ENCODE measurements around the gene IFFO2.

The IFFO2 gene

DNA sequence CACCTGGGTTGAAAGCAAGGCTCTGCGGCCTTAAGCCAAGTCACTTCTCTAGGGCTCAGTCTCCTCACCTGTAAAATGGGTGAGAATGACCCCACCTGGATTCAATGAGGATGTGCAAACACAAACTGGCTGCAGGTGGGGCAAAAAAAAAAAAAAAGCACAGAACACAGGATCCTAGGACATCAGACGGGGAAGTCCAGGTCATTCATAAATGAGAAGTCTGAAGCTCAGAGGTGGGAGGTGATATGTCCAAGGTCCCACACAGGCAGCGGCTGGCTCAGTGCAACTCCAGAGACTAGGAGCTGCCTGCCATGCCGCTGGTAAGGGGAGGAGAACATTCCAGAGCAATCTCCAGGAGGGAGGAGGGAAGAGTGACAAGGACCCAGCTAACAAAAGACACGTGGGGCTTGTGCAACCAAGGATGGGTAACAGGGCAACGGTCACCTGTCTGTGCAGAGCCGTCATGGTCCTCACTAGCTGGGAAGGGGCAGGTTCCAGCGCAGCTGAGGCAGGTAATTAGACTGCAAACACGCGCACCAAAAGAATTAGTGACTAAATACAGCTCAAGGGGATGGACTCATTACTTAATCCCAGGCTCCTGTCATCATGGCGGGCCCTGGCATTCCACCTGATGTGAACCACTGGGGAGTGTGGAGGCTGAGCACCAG is 19.5 kb downstream of the IFFO2 start:
- DNase-seq (ENCODE audit: low read depth): no peak

DNA sequence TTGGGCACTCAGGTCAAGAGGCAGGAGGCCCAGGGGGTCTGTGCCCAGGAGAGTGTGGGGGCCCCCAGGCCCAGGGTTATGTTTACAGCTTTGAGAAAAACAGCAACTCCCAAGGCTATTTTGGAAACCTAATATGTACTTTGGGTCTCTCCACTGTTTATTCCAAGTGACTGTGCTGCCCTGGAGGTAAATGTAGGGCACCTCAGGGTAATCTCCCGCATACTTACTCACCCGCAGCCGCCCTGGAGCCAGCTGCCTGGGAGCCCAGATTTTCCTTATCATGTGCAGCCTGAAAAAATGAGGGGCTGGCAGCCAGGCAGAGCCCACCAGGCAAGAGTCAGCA is 20.0 kb downstream of the IFFO2 start:
- DNase-seq (ENCODE audit: low read depth): no peak

DNA sequence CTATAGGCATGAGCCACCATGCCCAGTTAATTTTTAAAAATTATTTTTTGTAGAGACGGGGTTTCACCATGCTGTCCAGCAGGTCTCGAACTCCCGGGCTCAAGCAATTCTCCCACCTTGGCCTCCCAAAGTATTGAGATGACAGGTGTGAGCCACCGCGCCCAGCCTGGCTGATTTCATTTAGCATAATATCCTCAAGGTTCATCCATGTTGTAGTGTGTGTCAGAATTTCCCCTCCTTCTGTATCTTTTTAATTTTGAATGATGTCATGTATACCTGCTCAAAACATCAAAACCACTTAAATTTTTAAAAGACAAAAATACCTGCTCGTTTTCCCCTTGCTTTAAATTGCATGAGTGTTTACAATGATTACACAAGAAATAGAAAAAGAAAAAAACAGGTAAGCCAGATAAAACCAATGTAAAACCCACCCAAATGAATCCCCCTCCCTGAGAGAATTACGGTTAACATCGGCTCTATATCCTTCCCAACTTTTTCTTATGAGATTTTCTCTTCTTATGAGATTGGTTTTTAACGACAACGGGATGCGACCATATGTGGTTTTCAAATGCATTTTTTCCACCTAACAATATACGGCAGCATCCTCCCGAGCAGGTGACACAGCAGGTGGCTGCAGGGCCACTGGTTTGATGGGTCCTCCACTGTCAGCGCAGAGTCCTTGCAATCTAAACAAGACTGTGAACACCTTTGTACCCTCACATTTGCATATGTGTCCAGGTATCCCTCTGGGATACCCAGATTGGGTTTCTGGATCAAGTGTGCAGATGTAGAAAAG is 22.1 kb downstream of the IFFO2 start:
- no peak for DNase-seq (ENCODE audit: low read depth)

DNA sequence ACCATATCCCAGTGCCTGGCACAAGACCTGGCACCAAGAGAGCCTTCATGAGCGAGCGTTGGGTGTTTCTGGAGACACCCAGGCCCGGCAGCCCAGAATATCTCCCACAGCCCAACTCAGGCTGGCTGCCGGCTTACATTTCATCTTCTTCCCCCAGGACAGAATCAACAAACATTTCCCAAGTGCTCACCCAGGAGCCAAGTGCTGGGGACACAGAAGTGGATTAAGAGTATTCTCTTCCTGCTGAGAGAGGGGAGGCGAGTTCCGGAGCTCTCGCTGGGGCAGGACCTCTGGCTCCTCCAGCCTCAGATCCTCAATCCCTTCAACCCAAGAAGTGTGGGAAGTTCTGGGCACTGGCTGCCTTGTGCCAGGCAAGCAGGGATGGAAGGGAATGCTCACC is 23.6 kb downstream of the IFFO2 start:
- DNase-seq (ENCODE audit: low read depth): no peak

DNA sequence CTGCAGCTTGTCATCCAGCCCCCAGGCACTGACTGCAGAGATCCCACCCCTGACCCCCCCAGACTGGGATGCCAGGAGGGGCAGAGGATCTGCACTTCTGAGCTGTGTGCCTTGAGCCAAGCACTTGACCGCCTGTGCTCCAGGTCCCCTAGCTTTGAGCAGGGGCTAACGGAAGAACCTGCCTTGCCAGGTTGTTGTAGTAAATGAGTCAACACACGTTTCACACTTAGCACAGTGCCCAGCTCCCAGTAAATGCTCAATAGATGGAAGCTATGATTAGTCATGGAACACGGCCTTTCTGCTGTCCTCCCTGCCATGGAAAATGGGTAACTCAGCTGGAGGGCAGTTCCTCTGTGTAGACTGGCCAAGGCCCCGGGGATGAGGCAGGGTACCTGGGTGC is 24.1 kb downstream of the IFFO2 start:
- DNase-seq (ENCODE audit: low read depth): no peak

DNA sequence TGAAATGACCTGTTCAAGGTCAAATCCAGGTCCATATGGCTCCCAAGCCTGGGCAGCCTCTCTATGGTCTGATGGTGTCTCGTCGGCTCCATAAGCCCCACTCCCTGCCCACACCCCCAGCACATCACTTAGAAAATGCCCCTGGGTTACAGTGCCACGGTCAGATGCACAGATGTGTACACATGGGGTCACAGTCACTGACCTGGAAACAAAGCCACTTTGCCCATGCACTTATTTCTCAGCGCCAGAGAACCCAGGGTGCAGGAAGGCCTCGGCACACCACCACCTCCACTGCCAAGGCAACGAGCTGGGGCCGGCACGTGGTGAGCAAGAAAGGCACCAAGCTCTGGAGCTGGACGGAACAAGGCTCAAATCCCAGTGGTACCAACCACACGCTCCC is 24.7 kb downstream of the IFFO2 start:
- DNase-seq (ENCODE audit: low read depth): no peak

DNA sequence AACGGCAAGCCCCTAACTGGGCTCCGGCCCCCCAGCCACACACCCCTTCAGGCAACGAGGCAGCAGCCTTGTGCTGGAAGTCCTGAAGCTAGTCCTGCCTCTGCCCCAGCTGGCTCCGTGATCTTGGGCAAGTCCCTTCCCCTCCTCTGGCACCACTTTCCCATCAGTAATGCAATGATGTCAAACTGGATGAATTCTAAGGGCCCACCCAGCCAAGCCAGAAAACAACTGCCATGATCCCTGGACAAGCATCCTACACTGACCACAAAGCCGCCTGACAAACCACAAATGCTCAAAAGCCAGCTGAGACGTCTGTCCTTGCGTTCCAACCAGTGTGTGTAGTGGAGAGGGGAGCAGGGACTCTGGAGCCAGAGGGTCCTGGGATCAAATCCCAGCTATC is 26.8 kb downstream of the IFFO2 start:
- DNase-seq (ENCODE audit: low read depth): no peak

DNA sequence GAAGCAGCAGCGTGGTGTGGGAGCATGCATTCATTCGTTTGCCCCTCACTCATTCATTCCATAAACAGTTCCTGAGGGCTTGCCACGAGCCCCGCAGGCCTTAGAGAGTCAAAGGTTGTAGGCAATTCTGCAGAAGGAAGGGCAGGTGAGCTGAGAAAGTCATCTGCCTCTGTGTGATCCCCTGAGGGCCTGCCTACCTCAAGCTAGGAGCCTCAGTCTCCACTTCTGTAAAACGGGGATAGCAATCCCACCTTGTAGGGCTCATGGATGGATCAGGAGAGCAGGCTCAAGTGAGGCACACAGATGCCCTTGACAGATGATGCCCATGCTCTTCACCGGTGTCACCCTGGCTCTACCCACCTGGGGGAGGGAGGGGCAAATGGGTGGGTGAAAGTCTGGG is 27.5 kb downstream of the IFFO2 start:
- DNase-seq (ENCODE audit: low read depth): no peak

DNA sequence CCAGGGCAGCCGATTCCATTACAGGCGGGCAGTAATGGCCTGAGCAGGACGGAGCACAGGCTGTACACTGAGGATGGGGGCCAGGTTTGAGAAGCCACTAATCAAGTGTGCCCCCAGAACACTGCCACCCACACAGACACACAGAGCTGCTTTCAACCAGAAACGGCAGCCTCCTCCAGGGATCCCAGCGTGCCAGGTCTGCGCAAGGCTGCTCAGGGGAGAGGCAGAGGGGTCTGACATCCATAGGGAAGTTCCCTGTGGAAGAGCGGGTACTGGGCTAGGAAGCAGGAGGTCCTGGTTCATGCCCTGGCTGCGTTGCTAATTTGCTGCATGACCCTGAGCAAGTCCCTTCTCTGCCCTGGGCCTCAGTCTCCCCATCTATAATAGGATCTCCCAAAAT is 28.1 kb downstream of the IFFO2 start:
- no peak for DNase-seq (ENCODE audit: low read depth)

DNA sequence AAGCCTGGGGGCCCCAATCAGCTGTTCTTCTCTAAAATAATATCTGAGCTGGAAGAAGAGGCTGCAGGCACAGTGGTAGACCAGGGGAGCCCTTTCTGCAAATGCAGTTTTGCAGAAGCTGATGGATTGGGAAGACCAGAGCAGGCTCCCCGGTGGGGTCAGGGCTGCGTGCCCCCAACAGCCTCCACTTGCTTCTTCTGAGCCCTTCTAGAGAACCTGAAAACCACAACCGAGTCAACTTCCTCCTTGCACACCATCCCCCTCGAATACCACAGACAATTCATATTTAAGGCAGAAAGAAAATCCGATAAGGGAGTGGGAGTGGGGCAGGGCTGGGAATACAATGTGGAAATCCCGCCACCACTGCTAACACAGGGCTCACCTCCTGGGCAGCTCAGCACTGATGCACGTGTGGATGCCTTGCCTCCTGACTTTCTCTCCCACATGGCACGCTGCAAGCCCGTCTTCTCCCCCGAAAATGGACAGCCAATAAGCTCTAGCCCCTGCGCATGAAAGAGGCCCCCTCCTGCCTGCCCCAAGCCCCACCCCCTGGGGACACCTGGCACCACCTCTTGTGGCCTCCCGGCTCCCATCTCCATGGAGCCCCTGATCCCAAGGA is 28.7 kb downstream of the IFFO2 start:
- DNase-seq (ENCODE audit: low read depth): no peak

DNA sequence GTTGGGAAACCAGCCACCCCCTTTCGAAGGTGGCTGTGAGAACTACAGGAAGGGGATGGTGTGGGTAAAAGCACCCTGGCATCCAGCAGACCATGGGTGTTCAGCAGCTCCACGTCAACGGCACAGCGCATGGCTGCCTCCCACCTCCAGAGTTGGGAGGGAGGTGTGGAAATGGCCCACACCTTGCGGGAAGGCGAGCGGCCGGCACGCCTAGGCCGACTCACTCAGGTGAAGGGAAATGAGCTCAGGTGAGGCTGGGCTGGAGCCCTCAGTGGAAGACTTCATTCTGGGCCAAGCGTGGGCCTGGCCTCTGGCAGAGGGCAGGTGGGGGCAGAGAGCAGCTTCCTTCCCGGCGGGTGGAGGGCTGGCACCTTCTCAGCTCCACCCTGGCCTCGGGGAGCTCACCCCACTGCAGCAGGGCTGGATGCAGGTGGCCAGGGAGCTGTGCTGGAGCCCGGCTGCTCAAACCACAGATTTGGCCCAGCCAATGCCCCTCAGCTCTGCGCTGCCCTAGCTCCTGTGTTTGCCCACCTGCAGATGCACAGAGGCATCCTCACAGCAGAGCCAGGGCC is 29.3 kb downstream of the IFFO2 start:
- DNase-seq (ENCODE audit: low read depth): no peak

DNA sequence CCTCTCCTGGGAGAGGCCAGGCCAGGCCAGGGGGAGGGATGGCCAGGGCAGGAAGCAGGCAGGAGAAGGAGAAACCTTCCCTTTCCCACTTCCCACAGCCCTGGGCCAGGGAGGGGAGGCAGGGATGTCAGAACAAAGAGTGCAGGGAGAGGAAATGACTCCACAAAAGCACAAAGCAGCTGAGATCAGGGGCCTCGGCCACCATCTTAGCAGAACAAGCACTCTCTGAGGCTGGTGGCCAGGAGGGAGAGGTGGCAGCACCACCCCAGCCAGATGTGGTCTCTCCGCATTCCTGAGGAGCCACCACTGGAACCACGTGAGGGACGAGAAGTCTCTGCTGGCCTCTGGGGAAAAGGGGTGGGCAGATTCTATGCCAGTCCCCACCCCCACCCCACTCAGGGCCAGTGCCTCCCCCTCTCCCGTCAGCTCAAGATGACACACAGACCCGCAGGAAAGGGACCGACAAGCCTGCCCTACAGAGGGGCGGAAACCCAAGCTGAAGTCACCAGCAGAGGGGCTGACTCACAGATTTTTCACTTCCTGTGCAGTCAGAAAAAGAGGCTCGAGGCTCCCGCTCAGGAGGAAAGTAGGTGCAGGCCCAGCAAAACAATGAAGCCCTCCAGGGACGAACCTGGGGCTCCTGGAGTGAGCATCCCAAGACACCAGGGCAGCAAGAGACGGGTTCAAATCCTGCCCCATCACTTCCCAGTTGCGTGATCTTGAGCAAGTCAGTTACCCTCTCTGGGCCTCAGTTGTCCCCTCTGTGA is 30.0 kb downstream of the IFFO2 start:
- DNase-seq (ENCODE audit: low read depth): peak; percentile 50

DNA sequence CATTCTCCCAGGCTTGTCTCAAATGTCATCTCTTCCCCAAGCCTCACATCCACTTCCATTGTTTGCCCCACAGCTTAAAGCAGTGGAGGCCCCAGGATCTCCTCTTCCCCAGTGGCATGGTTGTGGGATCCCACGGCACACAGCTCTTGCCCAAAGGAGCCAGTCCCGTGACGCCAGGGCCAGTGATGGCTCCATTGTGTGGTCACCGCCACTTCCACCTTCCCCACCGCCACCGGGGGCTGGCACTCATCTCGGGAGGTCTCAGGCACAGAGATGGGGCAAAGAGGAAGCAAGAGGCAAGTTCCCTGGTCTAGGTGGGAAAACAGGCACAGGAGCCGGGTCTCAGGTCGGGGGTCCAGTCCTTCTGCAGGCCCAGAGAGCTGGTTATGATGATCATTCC is 31.2 kb downstream of the IFFO2 start:
- DNase-seq (ENCODE audit: low read depth): no peak

DNA sequence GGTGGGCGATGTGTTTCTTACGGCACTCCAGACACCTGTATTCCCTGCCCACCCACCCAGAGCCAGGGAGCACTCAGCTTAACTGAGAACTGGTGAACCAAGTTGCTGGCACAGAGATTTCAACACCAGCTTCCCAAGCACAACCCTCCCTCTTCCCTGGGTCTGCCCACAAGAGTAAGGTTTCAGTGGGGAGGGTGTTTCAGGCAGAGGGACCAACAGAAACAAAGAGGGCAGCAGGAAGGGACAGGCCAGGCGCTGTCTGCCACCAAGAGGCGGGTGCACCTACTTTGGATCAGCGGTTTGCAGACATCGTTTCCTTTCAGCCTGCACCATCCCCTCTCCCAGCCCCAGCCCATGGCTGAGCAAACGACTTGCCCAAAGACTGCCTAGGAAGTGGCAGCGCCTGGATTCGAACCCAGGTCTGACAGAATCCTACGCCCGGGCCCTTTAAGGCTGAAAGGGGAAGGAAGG is 32.2 kb downstream of the IFFO2 start:
- no peak for DNase-seq (ENCODE audit: low read depth)

DNA sequence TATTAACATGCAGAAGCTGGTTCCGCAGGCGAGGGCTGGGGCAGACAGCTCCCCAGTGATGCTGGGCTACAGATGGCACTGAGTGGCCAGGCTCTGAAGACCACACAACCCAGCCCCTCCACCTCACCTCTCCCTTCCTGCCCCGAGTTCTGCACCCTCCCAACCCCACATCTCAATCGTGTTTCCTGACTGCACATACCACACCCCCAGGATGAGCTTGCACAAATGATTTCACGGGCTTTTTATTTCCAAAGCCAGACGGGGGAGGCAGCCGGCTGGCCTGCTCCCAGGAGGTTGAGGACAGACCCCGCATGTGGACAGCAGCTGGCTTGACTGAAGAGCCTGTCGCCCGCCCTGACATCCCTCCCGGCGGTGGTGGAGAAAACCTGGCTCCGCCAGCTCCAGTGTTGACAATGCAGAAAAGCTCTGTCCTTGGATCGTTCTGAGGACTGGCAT is 32.7 kb downstream of the IFFO2 start:
- no peak for DNase-seq (ENCODE audit: low read depth)

DNA sequence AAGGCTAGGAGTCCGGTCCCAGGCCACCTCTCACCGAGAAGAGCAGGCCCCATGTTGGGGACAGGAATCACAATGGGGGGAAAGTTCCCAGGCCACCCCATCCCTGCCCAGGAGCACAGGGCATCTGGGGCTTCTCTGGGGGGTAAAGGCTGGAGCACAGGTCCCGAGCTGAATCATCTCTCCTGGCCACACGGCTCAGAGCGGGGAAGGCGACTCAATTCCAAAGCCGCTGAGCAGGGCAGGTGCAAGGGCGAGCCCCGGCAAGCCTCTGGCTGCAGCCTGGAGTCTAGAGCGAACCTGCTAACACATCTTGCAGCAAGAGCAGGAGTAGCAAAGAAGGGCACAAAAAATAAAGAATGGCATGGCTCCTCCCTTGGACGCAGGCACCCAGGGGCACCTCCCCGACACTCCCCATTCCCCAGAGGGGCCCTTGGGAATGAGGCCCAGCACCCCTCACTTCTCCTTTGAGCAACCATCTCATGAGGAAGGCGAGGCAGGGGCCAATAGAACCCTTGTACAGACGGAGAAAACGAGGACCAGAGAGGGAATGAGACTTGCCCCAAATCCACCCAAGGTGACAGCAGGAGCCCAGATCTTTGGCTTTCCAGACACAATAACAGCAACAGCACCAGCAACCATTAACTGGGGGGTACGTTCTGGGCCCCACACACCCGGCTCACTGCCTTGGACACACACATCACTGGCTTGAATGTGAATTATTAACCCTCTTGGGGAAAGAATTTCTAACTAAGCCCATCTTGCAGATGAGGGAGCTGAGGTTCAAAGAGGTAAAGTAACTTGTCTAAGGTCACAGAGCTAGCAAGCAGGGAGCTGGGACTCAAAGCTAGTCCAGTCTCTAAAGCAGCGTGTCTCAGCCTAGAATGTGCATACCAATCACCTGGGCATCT is 33.4 kb downstream of the IFFO2 start:
- no peak for DNase-seq (ENCODE audit: low read depth)

DNA sequence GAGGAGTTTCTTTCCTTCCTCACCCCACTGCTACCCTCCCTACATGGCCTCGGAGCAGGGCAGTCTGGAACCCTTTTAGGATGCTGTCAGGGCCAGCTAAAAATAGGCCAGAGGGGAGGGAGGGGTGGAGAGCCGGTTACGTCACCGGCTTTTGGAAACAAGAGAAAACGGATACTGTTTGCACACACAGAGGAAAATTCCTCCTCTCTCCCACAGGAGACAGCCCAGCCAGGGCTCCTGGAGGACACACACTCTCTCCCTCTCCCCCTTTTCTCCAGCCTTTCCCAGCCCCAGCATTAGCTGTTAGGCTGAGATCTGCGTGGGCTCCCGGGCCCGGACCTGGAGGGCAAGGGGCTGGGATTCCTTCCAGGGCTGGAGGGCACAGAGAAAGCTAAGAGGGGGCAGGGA is 34.2 kb downstream of the IFFO2 start:
- no peak for DNase-seq (ENCODE audit: low read depth)

DNA sequence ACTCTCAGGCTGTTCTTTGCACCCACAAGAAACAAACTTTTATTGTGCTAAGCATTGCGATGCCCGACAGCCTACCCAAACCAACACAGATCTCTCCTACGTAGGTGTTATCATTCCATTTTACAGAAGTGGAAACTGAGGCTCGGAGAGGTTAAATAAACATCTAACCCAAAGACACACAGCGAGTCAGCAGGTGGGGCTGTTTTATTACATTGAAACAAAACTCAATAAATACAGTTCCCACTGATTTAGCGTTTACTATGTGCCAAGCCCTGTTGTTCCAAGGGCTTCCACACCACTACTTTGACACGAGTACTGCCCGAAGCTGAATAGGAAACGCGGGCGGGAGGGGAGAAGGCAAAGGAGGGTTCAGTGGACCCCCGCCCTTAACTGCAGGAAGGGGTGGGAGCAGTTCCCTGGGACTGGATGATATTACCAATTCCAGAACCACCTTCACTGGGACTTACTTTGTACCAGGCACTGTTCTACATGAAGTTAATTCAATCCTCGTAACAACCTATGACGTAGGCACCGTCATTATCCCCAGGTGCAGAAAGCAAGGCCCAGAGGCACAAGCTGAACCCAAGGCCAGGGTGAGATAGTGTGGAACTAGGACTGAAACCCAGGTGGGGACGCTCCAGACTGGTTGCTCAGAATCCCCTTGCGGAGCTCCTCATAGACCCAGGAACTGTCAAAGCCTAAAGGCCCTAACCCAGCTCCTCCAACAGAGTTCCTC is 34.8 kb downstream of the IFFO2 start:
- no peak for DNase-seq (ENCODE audit: low read depth)

DNA sequence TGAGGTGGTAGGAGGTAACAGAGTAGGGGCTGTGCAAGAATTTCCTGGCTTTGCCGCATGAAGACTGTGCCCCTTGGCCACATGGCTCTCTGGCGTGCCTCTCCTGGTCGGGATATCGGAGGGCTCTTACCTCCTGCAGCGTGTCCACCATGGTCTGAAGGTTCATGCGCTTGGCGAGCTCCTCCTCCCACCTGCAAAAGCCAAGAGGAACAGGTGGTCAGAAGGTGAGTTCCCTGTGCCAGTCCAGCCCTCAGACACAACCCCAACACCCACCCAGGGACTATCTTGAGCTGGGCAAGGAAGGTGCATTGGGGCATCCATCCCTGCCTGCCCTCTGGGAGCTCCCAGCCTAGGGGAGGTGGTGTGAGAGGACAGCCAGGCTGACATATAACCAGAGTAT is 35.5 kb downstream of the IFFO2 start:
- no peak for DNase-seq (ENCODE audit: low read depth)

DNA sequence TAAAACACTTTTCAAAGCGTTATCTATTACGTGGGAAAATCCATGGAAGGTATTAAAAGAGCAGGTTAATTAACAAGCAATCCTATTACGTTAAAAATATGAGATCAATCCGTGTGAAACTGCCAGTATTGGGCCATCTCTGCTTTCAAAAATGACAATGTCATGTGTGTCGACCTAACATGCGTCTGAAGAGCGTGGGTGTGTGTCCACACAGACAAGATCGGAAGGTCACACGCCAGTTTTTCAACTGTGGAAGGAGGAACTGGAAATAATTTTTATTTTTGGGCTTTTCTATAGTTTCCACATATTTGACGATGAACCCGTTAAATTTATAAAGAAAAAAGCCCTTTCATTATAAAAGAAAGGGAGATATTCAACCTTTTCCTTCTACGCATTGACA is 36.5 kb downstream of the IFFO2 start:
- no peak for DNase-seq (ENCODE audit: low read depth)

All from stimulated activated CD8-positive, alpha-beta memory T cell treated with anti-CD3 and anti-CD28 coated beads, Interleukin-15, amount 100 ng/mL, for 24 hours (primary cell).